RPMI7951 (cell line): ENCODE data around the gene CSNK1E. TPM values are rescaled to one million over a fixed set of nuclear protein-coding genes. Genes with fewer than 3 reads are reported as not detected.

ENCODE experiments used
- DNase-seq: peaks from one replicate; pipeline ENCODE4 v3.0.0-alpha.2; 2012; ENCODE audit warnings: low read depth
- total RNA-seq: library from RNA; depleted of rRNA; stranded (reverse); fragments of >200 nt; shearing (Covaris generic); gene quantifications from 2 replicates; pipeline ENCODE4 v1.2.3, GENCODE V29; 2014

CSNK1E gene
- total RNA-seq, 1 experiment from 2014 or later: 82.1 TPM

DNA sequence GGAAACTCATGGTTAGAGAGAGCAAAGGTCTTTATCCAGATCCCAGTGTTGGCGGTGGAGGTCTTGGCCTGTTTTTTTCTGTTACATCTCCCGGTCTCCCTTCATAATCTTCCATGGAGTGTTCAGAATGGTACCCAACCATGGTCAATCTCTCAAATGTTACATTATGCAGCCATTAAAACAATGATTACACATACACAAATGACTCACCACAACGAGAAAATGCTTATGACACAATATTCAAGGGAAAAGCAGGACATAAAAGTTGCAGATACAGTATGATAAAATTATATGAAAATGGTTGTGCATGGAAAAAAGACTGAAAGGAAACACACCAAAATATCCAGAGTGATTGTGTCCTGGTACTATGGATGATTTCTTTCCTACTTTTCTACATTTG, 17.8 kb upstream of the CSNK1E start:
- DNase-seq: no peak

GRCh38 chr22:38327805-38328204, 10.6 kb upstream of the CSNK1E start:
- peak; percentile 74 for DNase-seq

GRCh38 chr22:38327396-38327795, 10.2 kb upstream of the CSNK1E start:
- DNase-seq: no peak

DNA sequence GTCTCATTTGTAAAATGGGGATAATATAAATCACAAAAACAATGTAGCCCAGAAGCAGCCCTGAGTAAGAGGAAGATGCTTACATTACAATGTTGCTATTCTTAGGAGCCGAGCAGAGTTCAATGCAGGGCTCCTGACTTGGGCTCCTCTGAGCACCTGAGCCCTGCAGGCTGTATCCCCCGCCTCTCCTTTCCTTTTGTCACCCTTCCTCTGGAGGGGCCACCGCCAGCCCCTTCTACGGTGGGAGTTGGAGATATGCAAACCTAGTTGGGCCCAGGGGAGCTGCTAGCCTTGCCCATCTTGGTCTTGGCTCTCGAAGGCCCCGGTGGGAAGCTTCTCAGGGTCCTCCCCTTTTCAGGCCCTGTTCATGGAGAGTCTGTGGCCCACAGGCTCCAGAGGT, 8.4 kb upstream of the CSNK1E start:
- no peak for DNase-seq

DNA sequence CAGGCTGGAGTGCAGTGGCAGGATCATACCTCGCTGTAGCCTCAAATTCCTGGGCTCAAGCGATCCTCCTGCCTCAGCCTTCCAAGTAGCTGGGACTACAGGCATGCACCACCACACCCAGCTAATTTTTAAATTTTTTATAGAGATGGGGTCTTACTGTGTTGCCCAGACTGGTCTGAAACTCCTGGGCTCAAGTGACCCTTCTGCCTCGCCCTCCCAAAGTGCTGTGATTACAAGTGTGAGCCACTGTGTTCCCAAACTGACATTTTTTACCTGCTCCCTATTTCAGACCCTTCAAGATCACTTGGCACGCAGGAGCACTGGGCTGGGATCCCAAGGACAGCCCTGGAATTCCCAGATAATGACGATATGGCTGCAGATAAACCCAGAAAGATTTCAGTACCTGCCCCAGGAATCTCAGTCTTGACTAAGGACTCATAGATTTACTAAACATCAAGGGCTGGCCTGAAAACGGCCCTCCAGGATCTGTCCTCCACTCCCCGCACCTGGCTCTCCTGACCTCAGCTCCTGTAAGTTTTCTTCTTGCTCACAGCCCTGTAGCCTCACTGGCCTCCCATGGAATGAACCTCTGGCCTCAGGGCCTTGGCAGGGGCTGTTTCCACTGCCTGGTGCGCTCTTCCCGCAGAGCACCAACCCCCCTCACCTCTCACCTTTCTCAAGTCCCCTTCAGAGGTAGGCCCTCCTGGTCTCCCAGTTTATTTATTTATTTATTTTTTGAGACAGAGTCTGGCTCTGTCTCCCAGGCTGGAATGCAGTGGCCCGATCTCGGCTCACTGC, 3.6 kb upstream of the CSNK1E start:
- DNase-seq: no peak

- DNase-seq: no peak
Measured at GRCh38 chr22:38318792-38319773, 1.9 kb upstream of the CSNK1E start.

DNA sequence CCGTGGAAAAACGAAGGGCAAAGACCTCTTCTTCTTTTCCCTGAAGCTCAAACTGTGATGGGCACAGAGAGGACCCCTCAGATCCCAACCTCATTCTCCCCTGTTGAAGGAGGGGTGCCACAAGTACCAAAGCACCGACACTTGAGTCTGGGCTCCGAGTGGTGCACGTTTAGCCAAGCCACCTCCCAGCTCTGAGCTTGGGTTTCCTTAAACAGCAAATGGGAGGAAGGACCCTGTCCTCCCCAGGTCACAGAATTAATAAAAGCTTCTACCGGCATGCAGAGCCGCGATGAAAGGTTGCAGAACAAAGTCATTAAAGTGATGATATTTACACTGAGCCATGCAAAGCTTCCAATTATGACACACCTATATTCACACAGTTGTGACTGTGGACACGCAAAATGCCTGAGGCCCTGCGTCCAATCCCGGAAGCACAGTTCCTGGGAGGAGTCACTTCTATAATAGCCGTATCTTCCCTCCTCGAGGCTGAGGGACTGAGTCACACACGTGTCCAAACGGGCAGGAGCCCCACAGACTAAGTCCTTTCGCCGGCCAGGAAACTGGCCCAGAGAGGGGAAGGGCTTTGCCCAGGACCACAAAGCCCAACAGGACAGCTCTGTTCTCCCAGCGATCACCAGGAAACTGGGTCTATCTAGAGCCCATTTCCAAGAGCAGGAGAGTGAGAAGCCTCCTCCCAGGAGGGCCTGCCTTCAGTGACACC, 922 bp upstream of the CSNK1E start:
- peak; percentile 95 for DNase-seq

DNA sequence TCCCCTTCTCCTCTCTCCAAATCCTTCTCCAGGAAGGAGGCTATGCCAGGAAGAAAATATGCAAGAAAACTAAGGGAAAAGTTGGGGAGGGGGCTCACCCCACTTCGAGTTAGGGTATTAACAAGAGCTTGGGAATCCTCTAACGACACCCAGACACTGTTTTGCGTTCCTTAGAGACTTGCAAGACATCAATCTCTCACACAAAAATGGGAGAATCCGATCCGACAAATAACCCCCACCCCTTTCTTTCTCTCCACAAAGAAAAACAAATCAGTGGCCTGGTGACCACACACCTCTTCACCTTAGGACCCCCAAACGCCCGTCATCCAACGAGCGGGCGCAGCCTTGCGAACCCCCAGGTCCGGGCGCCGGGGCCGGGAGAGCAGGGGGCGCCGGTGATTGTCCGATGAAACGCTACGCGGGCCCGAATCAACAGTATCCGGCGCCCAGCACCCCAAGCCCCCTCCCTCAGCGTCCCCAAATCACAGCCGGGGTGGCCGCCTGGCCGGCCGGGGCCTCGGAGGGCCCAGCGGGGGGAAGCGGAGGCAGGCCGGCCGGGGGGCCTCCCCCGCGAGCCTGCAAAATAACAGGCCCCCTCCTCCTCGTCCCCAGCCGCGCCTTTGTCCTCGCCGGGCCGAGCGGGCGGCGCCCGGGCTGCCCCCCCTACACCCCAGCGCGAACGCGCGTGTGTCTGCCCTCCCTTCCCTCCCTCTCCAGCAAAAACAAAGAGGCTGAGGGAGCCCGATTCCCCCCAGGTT, 690 bp downstream of the CSNK1E start:
- DNase-seq: peak; percentile 52

DNA sequence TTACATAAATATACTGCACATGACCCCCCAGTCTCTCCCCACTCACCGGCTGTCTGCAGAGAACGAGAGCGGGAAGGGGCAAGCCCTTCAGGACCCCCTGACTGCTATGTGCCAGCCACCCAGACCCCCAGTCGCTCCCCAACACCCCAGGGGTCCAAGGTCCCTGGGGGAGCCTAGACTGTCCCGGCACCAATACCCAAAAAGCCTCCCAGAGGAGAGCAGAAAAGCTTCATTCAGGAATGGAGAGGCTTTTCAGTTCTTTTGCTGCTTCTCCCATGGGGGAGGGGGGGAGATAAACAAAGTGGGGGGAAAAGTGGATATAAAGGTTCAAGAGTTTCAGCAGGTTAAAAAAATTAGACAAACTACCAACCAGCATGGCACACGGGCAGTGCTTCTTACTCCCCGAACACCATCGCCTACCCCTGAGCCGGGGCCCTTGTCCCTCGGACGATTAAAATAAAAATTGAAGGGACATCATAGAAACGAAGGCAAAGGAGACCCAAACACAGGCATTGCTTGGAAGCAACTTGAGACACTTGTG, 1.3 kb downstream of the CSNK1E start:
- peak; percentile 17 for DNase-seq

- peak; percentile 32 for DNase-seq
Measured at GRCh38 chr22:38314933-38315822, 2.1 kb downstream of the CSNK1E start.

- DNase-seq: peak; percentile 43
Measured at GRCh38 chr22:38314051-38314932, 2.9 kb downstream of the CSNK1E start.

DNA sequence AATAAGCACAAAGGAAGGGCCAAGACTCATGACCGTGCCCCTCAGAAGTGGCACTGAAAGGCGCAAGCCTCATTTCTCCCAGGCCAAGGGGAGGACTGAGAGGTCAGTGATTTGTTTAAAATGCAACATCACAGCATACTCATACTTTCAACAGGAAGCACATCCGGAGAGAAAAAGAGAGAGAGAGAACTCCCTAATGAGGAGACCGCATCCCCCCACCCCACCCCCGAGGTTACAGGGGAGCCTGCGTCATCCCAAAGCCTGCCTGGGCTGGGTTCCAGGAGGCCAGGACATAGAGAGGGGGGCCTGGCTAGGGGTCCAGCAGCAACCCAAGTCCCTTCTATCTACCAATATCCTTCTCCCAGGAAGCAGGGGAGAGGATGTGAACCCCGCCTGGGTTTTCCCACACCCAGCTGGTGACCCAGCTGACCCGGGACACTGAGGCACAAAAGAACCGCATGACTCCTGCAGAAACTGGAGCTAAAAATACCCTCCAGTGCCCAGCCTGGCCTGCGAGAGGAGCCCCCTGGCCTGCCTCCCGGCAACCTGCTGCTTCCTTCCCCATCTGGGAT, 3.8 kb downstream of the CSNK1E start:
- peak; percentile 91 for DNase-seq

DNA sequence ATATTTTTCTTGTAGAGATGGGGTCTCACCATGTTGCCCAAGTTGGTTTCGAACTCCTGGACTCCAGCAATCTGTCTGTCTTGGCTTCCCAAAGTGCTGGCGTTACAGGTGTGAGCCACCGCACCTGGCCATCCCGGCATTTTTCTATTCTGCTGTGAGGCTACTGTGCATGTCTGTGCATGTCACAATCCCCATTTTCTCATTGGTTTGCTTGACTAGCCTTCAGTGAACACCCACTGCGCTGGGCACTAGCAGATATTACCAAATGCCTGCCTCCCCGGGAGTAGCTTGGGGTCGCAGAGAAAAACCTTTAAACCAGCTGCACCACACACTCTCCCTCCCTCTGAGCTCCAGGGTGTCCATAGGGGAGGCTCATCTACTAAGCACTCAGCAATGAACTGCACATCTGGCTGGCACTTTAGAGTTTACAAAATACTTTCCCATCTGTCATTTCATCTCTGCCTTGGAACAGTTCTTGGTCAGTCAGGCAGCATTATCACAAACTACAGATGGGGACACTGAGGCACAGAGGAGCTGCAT, 4.9 kb downstream of the CSNK1E start:
- no peak for DNase-seq

DNA sequence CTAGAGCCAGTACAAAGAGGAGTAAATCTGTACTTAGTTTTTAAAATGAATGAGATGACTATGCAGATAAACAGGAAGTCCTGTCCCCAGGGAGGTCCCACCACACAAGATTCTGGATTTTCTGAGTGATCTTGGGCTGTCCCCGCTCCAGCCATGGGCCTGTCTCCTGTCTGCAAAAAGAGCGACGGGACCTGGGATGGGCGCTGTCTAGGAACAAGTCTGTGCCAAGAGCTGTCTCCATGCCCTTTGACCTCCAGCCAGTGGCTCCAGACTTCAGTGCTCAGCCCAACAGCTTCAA, 6.0 kb downstream of the CSNK1E start:
- DNase-seq: no peak

- peak; percentile 31 for DNase-seq
Measured at GRCh38 chr22:38310518-38311322, 6.5 kb downstream of the CSNK1E start.

- no peak for DNase-seq
Measured at GRCh38 chr22:38309614-38310517, 7.4 kb downstream of the CSNK1E start.
